ENCODE measurements around the gene FAM174C. TPM values are rescaled to one million over a fixed set of nuclear protein-coding genes. Genes with fewer than 3 reads are reported as not detected.

FAM174C gene
- polyA plus RNA-seq, 1 donor (not counting 4 experiments of a cell fraction or from before 2014, with no cell fraction given) = 18.5 TPM

DNA sequence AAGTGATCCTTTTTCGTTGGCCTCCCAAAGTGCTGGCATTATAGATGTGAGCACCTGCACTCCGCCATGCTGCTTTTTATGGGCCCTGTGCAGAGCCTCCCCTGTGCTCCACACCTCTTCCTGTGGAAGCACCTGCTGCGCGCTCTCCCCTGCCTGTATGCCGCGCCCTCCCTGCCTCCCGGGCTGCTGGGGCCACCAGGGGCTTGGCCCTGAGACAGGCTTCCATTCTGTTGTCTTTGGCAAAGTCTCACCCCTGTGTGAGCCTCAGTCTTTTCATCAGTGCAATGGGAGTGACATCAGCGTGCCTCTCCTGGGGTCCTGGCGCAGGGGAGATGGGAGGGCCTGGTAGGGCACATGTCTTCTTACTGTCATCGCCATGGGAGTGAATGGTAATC, 1.3 kb downstream of the FAM174C start:
- TF ChIP-seq, protein P1, sequence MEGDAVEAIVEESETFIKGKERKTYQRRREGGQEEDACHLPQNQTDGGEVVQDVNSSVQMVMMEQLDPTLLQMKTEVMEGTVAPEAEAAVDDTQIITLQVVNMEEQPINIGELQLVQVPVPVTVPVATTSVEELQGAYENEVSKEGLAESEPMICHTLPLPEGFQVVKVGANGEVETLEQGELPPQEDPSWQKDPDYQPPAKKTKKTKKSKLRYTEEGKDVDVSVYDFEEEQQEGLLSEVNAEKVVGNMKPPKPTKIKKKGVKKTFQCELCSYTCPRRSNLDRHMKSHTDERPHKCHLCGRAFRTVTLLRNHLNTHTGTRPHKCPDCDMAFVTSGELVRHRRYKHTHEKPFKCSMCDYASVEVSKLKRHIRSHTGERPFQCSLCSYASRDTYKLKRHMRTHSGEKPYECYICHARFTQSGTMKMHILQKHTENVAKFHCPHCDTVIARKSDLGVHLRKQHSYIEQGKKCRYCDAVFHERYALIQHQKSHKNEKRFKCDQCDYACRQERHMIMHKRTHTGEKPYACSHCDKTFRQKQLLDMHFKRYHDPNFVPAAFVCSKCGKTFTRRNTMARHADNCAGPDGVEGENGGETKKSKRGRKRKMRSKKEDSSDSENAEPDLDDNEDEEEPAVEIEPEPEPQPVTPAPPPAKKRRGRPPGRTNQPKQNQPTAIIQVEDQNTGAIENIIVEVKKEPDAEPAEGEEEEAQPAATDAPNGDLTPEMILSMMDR (optimal IDR thresholded peaks at IDR 0.05 in 1 of 3, IDR thresholded peaks at IDR 0.05 in 1 of 3, conservative IDR thresholded peaks at IDR 0.05 in 1 of 3; ENCODE audit: extremely low read depth in 1 of 3, insufficient read depth in 2 of 3, low read length in 3 of 3) = no peak
- no peak for TF ChIP-seq EZH2 (IDR thresholded peaks at IDR 0.05; ENCODE audit: low read length)
- peaks cover 28 to 46% of the 10 kb centered on the region in 2 experiments for H3K36me3 ChIP-seq (ENCODE audit: control insufficient read depth in 2 of 2, extremely low read depth in 1 of 2, insufficient read depth in 2 of 2, low read length in 2 of 2)
- H3K4me3 ChIP-seq (ENCODE audit: control insufficient read depth in 2 of 3, extremely low read depth in 1 of 3, insufficient read depth in 2 of 3, low read depth in 1 of 3, low read length in 3 of 3) = peak overlapping the region; percentile 69 to 84 (median 80)
- peaks cover 30% of the 10 kb centered on the region for H3K4me1 ChIP-seq (ENCODE audit: control insufficient read depth, extremely low read depth, insufficient read depth, low read length)
- peak overlapping the region; percentile 90 for H3K9ac ChIP-seq (ENCODE audit: control insufficient read depth, extremely low read depth, insufficient read depth, low read length)
- peak overlapping the region; percentile 94 for H3K4me2 ChIP-seq (ENCODE audit: control insufficient read depth, extremely low read depth, insufficient read depth, low read depth, low read length)
- H3K9me3 ChIP-seq (ENCODE audit: control insufficient read depth, low read depth, low read length) = no peaks in the 10 kb centered on the region
- FAIRE-seq (no peak), DNase-seq (ENCODE audit: low read depth, low spot score) (no peak)
- peak overlapping the region; percentile 90 for H3K27ac ChIP-seq (ENCODE audit: control insufficient read depth, insufficient read depth, low read length)
- peaks cover 38% of the 10 kb centered on the region for H3K79me2 ChIP-seq (ENCODE audit: control insufficient read depth, insufficient read depth, low read length)
- H3K9me1 ChIP-seq (ENCODE audit: control insufficient read depth, extremely low read depth, insufficient read depth, low read length) = no peaks in the 10 kb centered on the region
- no peak overlapping the region for H2AFZ ChIP-seq (ENCODE audit: control insufficient read depth, low read length)
- peaks cover 10% of the 10 kb centered on the region for H4K20me1 ChIP-seq (ENCODE audit: control insufficient read depth, extremely low read depth, insufficient read depth, low read length)
- dilution Hi-C loops (cut with MboI; ENCODE audit: extremely low pct_ligation_motif_present, low sequenced_read_pairs) = no loop called here
- H3K27me3 ChIP-seq (ENCODE audit: control insufficient read depth, extremely low read depth, insufficient read depth, low read length) = no peaks in the 10 kb centered on the region

DNA sequence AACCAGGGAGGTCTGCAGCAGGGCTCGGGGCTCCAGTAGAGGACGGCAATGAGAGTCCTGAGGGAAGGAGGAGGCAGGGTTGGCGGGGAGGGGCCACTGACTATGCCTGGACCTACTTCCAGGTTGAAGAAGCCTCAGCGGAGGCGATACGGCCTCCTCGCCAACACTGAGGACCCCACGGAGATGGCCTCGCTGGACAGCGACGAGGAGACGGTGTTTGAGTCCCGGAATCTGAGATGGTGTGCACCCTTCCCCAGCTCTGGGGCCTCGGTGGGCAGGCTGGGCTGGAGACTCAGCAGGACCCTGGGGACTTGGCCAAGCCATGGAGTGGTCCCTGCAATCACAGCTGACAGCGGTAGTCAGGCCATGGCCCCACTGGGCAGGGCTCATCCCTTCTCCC, 1.7 kb downstream of the FAM174C start:
- Histone ChIP-seq H3K79me2 (ENCODE audit: control insufficient read depth, insufficient read depth, low read length) (peaks cover 34% of the 10 kb centered on the region), H3K4me1 (ENCODE audit: control insufficient read depth, extremely low read depth, insufficient read depth, low read length) (peaks cover 26% of the 10 kb centered on the region), H3K9me3 (ENCODE audit: control insufficient read depth, low read depth, low read length) (no peaks in the 10 kb centered on the region), H2AFZ (ENCODE audit: control insufficient read depth, low read length) (no peak overlapping the region), H3K27ac (ENCODE audit: control insufficient read depth, insufficient read depth, low read length) (no peak overlapping the region), H3K27me3 (ENCODE audit: control insufficient read depth, extremely low read depth, insufficient read depth, low read length) (no peaks in the 10 kb centered on the region), H3K4me2 (ENCODE audit: control insufficient read depth, extremely low read depth, insufficient read depth, low read depth, low read length) (no peak overlapping the region), H3K4me3 (ENCODE audit: control insufficient read depth in 2 of 3, extremely low read depth in 1 of 3, insufficient read depth in 2 of 3, low read depth in 1 of 3, low read length in 3 of 3) (no peak overlapping the region), H3K36me3 (ENCODE audit: control insufficient read depth in 2 of 2, extremely low read depth in 1 of 2, insufficient read depth in 2 of 2, low read length in 2 of 2) (peaks cover 24 to 41% of the 10 kb centered on the region in 2 experiments), H4K20me1 (ENCODE audit: control insufficient read depth, extremely low read depth, insufficient read depth, low read length) (peaks cover 10% of the 10 kb centered on the region), H3K9ac (ENCODE audit: control insufficient read depth, extremely low read depth, insufficient read depth, low read length) (no peak overlapping the region), H3K9me1 (ENCODE audit: control insufficient read depth, extremely low read depth, insufficient read depth, low read length) (no peaks in the 10 kb centered on the region)
- no peak for DNase-seq (ENCODE audit: low read depth, low spot score)
- dilution Hi-C loops (cut with MboI; ENCODE audit: extremely low pct_ligation_motif_present, low sequenced_read_pairs) = no loop called here
- FAIRE-seq = no peak
- no peak for TF ChIP-seq EZH2 (IDR thresholded peaks at IDR 0.05; ENCODE audit: low read length)
- TF ChIP-seq, protein P1 (optimal IDR thresholded peaks at IDR 0.05 in 1 of 3, IDR thresholded peaks at IDR 0.05 in 1 of 3, conservative IDR thresholded peaks at IDR 0.05 in 1 of 3; ENCODE audit: extremely low read depth in 1 of 3, insufficient read depth in 2 of 3, low read length in 3 of 3) = no peak

All from keratinocyte (primary cell).